GM12878 (cell line): ENCODE measurements around the gene FGF12. TPM values are rescaled to one million over a fixed set of nuclear protein-coding genes. Genes with fewer than 3 reads are reported as not detected.

Source experiments
- ATAC-seq: fragments of 200-7000 bp; cut with Tn5 transposase; 3 replicates; pipeline ENCODE4 v1.9.1; 2020; ENCODE audit warnings: mild to moderate bottlenecking, moderate library complexity
- BruUV-seq: library from RNA; stranded (reverse); fragments of 400-500 nt; replicated peaks from 2 replicates; lab custom pipeline; 2021; lab: Mats Ljungman, UMichigan
- CTCF ChIA-PET: fragments of 300-600 bp; sonication (Branson Sonifier 250); formaldehyde crosslinking; extraction: SDS; loops from one replicate; lab custom pipeline; 2021; ENCODE audit warnings: inconsistent platforms; lab: Yijun Ruan, JAX
- POLR2A ChIA-PET: fragments of 350-600 bp; formaldehyde crosslinking; extraction: SDS; loops from one replicate; lab custom pipeline; 2021; ENCODE audit warnings: inconsistent platforms; lab: Charles Lee
- RAD21 ChIA-PET: fragments of 300-600 bp; sonication (Branson Sonifier 250); formaldehyde crosslinking; loops from one replicate; lab custom pipeline; 2023; ENCODE audit warnings: antibody characterized with exemption; ENCODE audit not compliant: unreplicated experiment; lab: Charles Lee
- SMC1A ChIA-PET: fragments of 300-600 bp; sonication (Branson Sonifier 250); formaldehyde crosslinking; loops from one replicate; lab custom pipeline; 2023; ENCODE audit not compliant: unreplicated experiment, uncharacterized antibody; lab: Charles Lee
- DNase-seq: peaks from one replicate; pipeline ENCODE4 v3.0.0-alpha.2; 2011; ENCODE audit warnings: low read depth, low spot score
- FAIRE-seq: peaks from 3 replicates; lab custom pipeline; 2011; peaks lifted over from hg19 to GRCh38; lab: Jason Lieb, UNC
- H2AFZ ChIP-seq: 2 replicates; pipeline ENCODE4 v1.6.0; 2011; ENCODE audit warnings: low read depth, low read length, control low read depth; ENCODE audit not compliant: control insufficient read depth
- H3K27ac ChIP-seq: 2 replicates; pipeline ENCODE4 v1.5.1; 2011; ENCODE audit warnings: control low read depth; ENCODE audit not compliant: control insufficient read depth, insufficient read depth
- H3K27me3 ChIP-seq, 2 experiments: replicated peaks in 1 of 2; 2 replicates each; pipeline versions ENCODE4 v1.6.0 to v1.6.1; 2011; ENCODE audit warnings: low read length in 1 of 2; ENCODE audit not compliant: control insufficient read depth in 2 of 2, insufficient read depth in 2 of 2
- H3K36me3 ChIP-seq, 2 experiments: 2 replicates each; pipeline ENCODE4 v1.5.1; 2011; ENCODE audit warnings: low read length in 1 of 2; ENCODE audit not compliant: control insufficient read depth in 2 of 2, insufficient read depth in 2 of 2
- H3K4me1 ChIP-seq: 2 replicates; pipeline ENCODE4 v1.6.1; 2011; ENCODE audit warnings: mild to moderate bottlenecking, low read length, moderate library complexity, mixed read lengths; ENCODE audit not compliant: control insufficient read depth, insufficient read depth
- H3K4me2 ChIP-seq: 2 replicates; pipeline ENCODE4 v1.6.0; 2011; ENCODE audit warnings: control low read depth; ENCODE audit not compliant: control insufficient read depth, insufficient read depth
- H3K4me3 ChIP-seq: fragments of 200-600 bp; sonication (generic); 2 replicates; pipeline ENCODE4 v1.5.1; 2016
- H3K79me2 ChIP-seq: 2 replicates; pipeline ENCODE4 v1.6.0; 2011; ENCODE audit warnings: low read length; ENCODE audit not compliant: control insufficient read depth, insufficient read depth
- H3K9ac ChIP-seq: 2 replicates; pipeline ENCODE4 v1.8.0; 2011; ENCODE audit warnings: low read length, control low read depth, mixed read lengths; ENCODE audit not compliant: control insufficient read depth, insufficient read depth
- H3K9me3 ChIP-seq: replicated peaks from 3 replicates; pipeline ENCODE4 v1.5.1; 2011; ENCODE audit warnings: mild to moderate bottlenecking, low read length; ENCODE audit not compliant: control insufficient read depth, insufficient read depth
- H4K20me1 ChIP-seq: 2 replicates; pipeline ENCODE4 v1.6.0; 2011; ENCODE audit not compliant: control insufficient read depth, insufficient read depth
- CBX3 ChIP-seq: fragments of 200-600 bp; sonication (generic); IDR thresholded peaks from 2 replicates; pipeline ENCODE4 v1.6.1; 2016; ENCODE audit warnings: low read depth, borderline replicate concordance
- CHD1 ChIP-seq: IDR thresholded peaks from 2 replicates; pipeline ENCODE4 v1.6.1; 2012; ENCODE audit warnings: low read depth, low read length, improper control_type of control experiment
- HDAC6 ChIP-seq: fragments of 200-600 bp; sonication (generic); IDR thresholded peaks from one replicate; pipeline ENCODE4 v1.8.0; 2017; ENCODE audit warnings: antibody characterized with exemption; ENCODE audit not compliant: unreplicated experiment
- LARP7 ChIP-seq: fragments of 450-650 bp; IDR thresholded peaks from 2 replicates; pipeline ENCODE4 v1.6.1; 2017; ENCODE audit warnings: mild to moderate bottlenecking
- SRF ChIP-seq, 2 experiments: IDR thresholded peaks; 2 replicates each; pipeline ENCODE4 v1.6.1; 2011; ENCODE audit warnings: low read depth in 2 of 2, low read length in 2 of 2, mild to moderate bottlenecking in 1 of 2, moderate library complexity in 1 of 2
- ZNF622 ChIP-seq: fragments of 450-650 bp; IDR thresholded peaks from 2 replicates; pipeline ENCODE4 v1.6.1; 2017; ENCODE audit warnings: mild to moderate bottlenecking, inconsistent platforms
- WGBS: methylation state at CpG from one replicate; pipeline ENCODE4 v1.1.6; 2016; ENCODE audit warnings: low lambda C conversion rate; ENCODE audit not compliant: insufficient replicate concordance, insufficient coverage; ENCODE audit errors: missing lambda C conversion rate; 5-methylcytosine and 5-hydroxymethylcytosine counted together
- in situ Hi-C: fragments of 300-500 bp; cut with MboI; formaldehyde crosslinking; loops from 9 replicates; pipeline ENCODE4 v1.14.3; 2018; ENCODE audit warnings: mixed read lengths
- intact Hi-C: fragments of 100-400 bp; cut with micrococcal nuclease; formaldehyde crosslinking; loops from one replicate; pipeline ENCODE4 v1.14.2; 2022; ENCODE audit not compliant: unreplicated experiment
- polyA plus RNA-seq, 11 experiments: library from polyadenylated mRNA; depleted of rRNA in 4 of 11; unstranded in 6 of 11; stranded (reverse) in 5 of 11; fragments of >200 nt; fragmentation: Nextera tagmentation in 4 of 11; fragmentation: Illumina TruSeq in 1 of 11; extraction: Ambion mirVana in 4 of 11; extraction: Trizol in 1 of 11; gene quantifications; 1 replicate in 1 of 11; 2 replicates in 10 of 11; pipeline versions ENCODE4 v1.2.1 to v1.2.3, GENCODE V29; 2011 to 2016; ENCODE audit warnings: inconsistent platforms in 2 of 11, missing spikeins in 2 of 11, low read depth in 1 of 11
- total RNA-seq, 4 experiments: library from RNA; depleted of rRNA in 3 of 4; stranded (reverse); fragments of >200 nt in 3 of 4; fragmentation: Illumina TruSeq in 1 of 4; extraction: Trizol in 1 of 4; gene quantifications; 2 replicates each; pipeline versions ENCODE4 v1.2.1 to v1.2.3, GENCODE V29; 2013 to 2021

The FGF12 gene
- total and polyA plus RNA-seq, 10 of the 15 experiments (the other 5 are each of a cell fraction or from before 2014, with no cell fraction given): 0.03 to 0.43 (median 0.13) TPM; not detected in 7

- TF ChIP-seq SRF (IDR thresholded peaks at IDR 0.05; ENCODE audit: low read depth in 2 of 2, low read length in 2 of 2): no peak
- no peak for TF ChIP-seq CBX3
- no peak for TF ChIP-seq LARP7
These were observed 309.7 kb downstream of the FGF12 start (continued) for GRCh38 chr3:192417559-192418055.

GRCh38 chr3:192417017-192417416 is 310.3 kb downstream of the FGF12 start:
- H3K4me3 ChIP-seq: no peak overlapping the region
- no peaks in the 10 kb centered on the region for H3K9me3 ChIP-seq
- DNase-seq (no peak), FAIRE-seq (no peak), ATAC-seq (no peak)
- no TSS peak for BruUV-seq
- in situ Hi-C loops: no loop called here
- intact Hi-C loops: no loop called here
- H3K79me2 ChIP-seq: no peaks in the 10 kb centered on the region
- H3K4me1 ChIP-seq: no peaks in the 10 kb centered on the region
- ChIA-PET POLR2A (no interaction called here), CTCF (no interaction called here), RAD21 (no interaction called here), SMC1A (no interaction called here)
- H3K4me2 ChIP-seq: no peak overlapping the region
- no peaks in the 10 kb centered on the region for H4K20me1 ChIP-seq
- no peaks in the 10 kb centered on the region for H3K36me3 ChIP-seq
- H3K9ac ChIP-seq: no peak overlapping the region
- WGBS: 68% methylated on average over 2 of the region's 2 CpGs
- TF ChIP-seq ZNF622: no peak
- no peak for TF ChIP-seq HDAC6
- H2AFZ ChIP-seq: no peak overlapping the region
- H3K27ac ChIP-seq: no peak overlapping the region
- H3K27me3 ChIP-seq: 0 out of 4 replicates have a peak, but pooled peaks cover 0 to 4% of the 10 kb centered on the region in 2 experiments

- no peaks in the 10 kb centered on the region for H4K20me1 ChIP-seq
- peaks cover 3 to 6% of the 10 kb centered on the region in 2 experiments; a peak in 3 of 4 replicates for H3K27me3 ChIP-seq
- H3K4me1 ChIP-seq: no peaks in the 10 kb centered on the region
- intact Hi-C loops (no loop called here), in situ Hi-C loops (no loop called here)
- TF ChIP-seq CHD1: no peak
- no peak overlapping the region for H3K27ac ChIP-seq
- ChIA-PET POLR2A (no interaction called here), RAD21 (no interaction called here), SMC1A (interaction anchor here (0.7 kb wide), 1 partner anchor 8 kb away, joined by 3 read pairs; no protein-coding TSS in a partner anchor), CTCF (interaction anchor here (1.8 to 2.2 kb wide), 2 partner anchors 10 to 30 kb away, joined by 5 to 8 read pairs; no protein-coding TSS in a partner anchor)
- DNase-seq (no peak), ATAC-seq (no peak), FAIRE-seq (no peak)
- H3K4me2 ChIP-seq: no peak overlapping the region
- no peaks in the 10 kb centered on the region for H3K79me2 ChIP-seq
- no peak overlapping the region for H3K4me3 ChIP-seq
- no peaks in the 10 kb centered on the region for H3K36me3 ChIP-seq
- H2AFZ ChIP-seq: no peak overlapping the region
- WGBS: 0% methylated on average over 2 of the region's 2 CpGs
- H3K9ac ChIP-seq: no peak overlapping the region
- H3K9me3 ChIP-seq: no peaks in the 10 kb centered on the region
- BruUV-seq: no TSS peak
These were observed 313.9 kb downstream of the FGF12 start for GRCh38 chr3:192413461-192413860.
